Thoracic aorta (tissue), 2 donors: ENCODE measurements around the gene SYMPK. TPM values are rescaled to one million over a fixed set of nuclear protein-coding genes. Genes with fewer than 3 reads are reported as not detected.
A peak's percentile ranks its signal among the peaks of the same experiment; 100 is the strongest.

ENCODE experiments used
- ATAC-seq: fragments of 150-250 bp; one replicate; pipeline ENCODE4 v1.8.0; 2017; ENCODE audit warnings: low read depth; ENCODE audit not compliant: insufficient number of reproducible peaks, low FRiP score
- DNase-seq: peaks from one replicate; pipeline ENCODE4 v3.0.0-alpha.2; 2020; ENCODE audit warnings: low spot score
- H3K27ac ChIP-seq, 2 donors: fragments of 200-600 bp; sonication (generic); 1 replicate in 1 of 2; 2 replicates in 1 of 2; pipeline ENCODE4 v1.5.1; 2016; ENCODE audit warnings: mild to moderate bottlenecking in 2 of 2, moderate library complexity in 2 of 2
- H3K27me3 ChIP-seq: fragments of 200-600 bp; sonication (generic); replicated peaks from 2 replicates; pipeline ENCODE4 v1.6.0; 2016; ENCODE audit warnings: mild to moderate bottlenecking; ENCODE audit not compliant: insufficient read depth
- H3K36me3 ChIP-seq: fragments of 200-600 bp; sonication (generic); one replicate; pipeline ENCODE4 v1.5.1; 2016
- H3K4me1 ChIP-seq, 2 donors: fragments of 200-600 bp; sonication (generic); 1 replicate in 1 of 2; 2 replicates in 1 of 2; pipeline versions ENCODE4 v1.5.1 to v1.6.0; 2016; ENCODE audit warnings: low read depth in 2 of 2, mild to moderate bottlenecking in 1 of 2; ENCODE audit not compliant: control insufficient read depth in 1 of 2
- H3K4me3 ChIP-seq: fragments of 200-600 bp; sonication (generic); 2 replicates; pipeline ENCODE4 v1.5.1; 2016; ENCODE audit warnings: mild to moderate bottlenecking
- H3K9me3 ChIP-seq: fragments of 200-600 bp; sonication (generic); 2 replicates; pipeline ENCODE4 v1.5.1; 2016
- CTCF ChIP-seq: fragments of 200-600 bp; sonication (generic); IDR thresholded peaks from one replicate; pipeline ENCODE4 v1.5.1; 2019; ENCODE audit warnings: antibody characterized with exemption
- total RNA-seq, 2 donors: library from RNA; depleted of rRNA; stranded (reverse); fragments of >200 nt; gene quantifications; one replicate each; pipeline versions ENCODE4 v1.1.0 to v1.2.3, GENCODE V29; 2016

SYMPK gene
- total RNA-seq, 2 donors from 2014 or later = 48.8 to 84.7 TPM

GRCh38 chr19:45767410-45767880 is 95.5 kb downstream of the SYMPK start:
- DNase-seq (no peak), ATAC-seq (no peak)
- Histone ChIP-seq H3K4me3 (peak overlapping the region; percentile 98), H3K4me1 (peaks cover 31 to 50% of the 10 kb centered on the region in 2 donors), H3K36me3 (peaks cover 11% of the 10 kb centered on the region), H3K27me3 (no peaks in the 10 kb centered on the region), H3K9me3 (no peaks in the 10 kb centered on the region), H3K27ac (peak overlapping the region; percentile 94 to 98)
- no peak for TF ChIP-seq CTCF

- TF ChIP-seq CTCF = no peak
- Histone ChIP-seq H3K27me3 (no peaks in the 10 kb centered on the region), H3K27ac (peak overlapping the region; percentile 94 to 98)
These were observed 96.0 kb downstream of the SYMPK start for GRCh38 chr19:45766869-45767346.

GRCh38 chr19:45766296-45766868 is 96.6 kb downstream of the SYMPK start:
- H3K4me1 ChIP-seq = peaks cover 31 to 49% of the 10 kb centered on the region in 2 donors
- ATAC-seq = no peak
- peak overlapping the region; percentile 94 to 98 for H3K27ac ChIP-seq
- TF ChIP-seq CTCF = no peak
- peak overlapping the region; percentile 98 for H3K4me3 ChIP-seq
- DNase-seq = no peak
- H3K27me3 ChIP-seq = no peaks in the 10 kb centered on the region
- no peaks in the 10 kb centered on the region for H3K9me3 ChIP-seq
- H3K36me3 ChIP-seq = peaks cover 3% of the 10 kb centered on the region

More at GRCh38 chr19:45766869-45767346, 96.0 kb downstream of the SYMPK start:
- Histone ChIP-seq H3K4me1 (peaks cover 31 to 50% of the 10 kb centered on the region in 2 donors), H3K9me3 (no peaks in the 10 kb centered on the region), H3K36me3 (peaks cover 9% of the 10 kb centered on the region), H3K4me3 (peak overlapping the region; percentile 98)
- ATAC-seq (no peak), DNase-seq (no peak)

- Histone ChIP-seq H3K9me3 (no peaks in the 10 kb centered on the region), H3K4me3 (peak overlapping the region; percentile 98), H3K27me3 (no peaks in the 10 kb centered on the region), H3K4me1 (peaks cover 31 to 43% of the 10 kb centered on the region in 2 donors), H3K36me3 (no peaks in the 10 kb centered on the region), H3K27ac (peak overlapping the region; percentile 94 to 98)
- TF ChIP-seq CTCF = no peak
- no peak for ATAC-seq
- no peak for DNase-seq
These were observed 97.1 kb downstream of the SYMPK start for GRCh38 chr19:45765702-45766295.

Other genes starting within 250 kb of the SYMPK start
- 10 to 100 TPM; 21.7 to 34.8 TPM for gene EML2, start 223.8 kb downstream of the SYMPK start, total RNA-seq
- gene GIPR, start 194.9 kb downstream of the SYMPK start, total RNA-seq = under 1 TPM in 1 of 2 donors, not detected in 1; 0.14 TPM
- 10 to 100 TPM; 65.7 to 70.1 TPM for gene SNRPD2, start 171.2 kb downstream of the SYMPK start, total RNA-seq
- gene QPCTL, start 170.5 kb downstream of the SYMPK start, total RNA-seq = 1 to 10 TPM; 4.6 to 8.8 TPM
- gene FBXO46, start 132.3 kb downstream of the SYMPK start, total RNA-seq = 10 to 100 TPM in 1 of 2 donors, 1 to 10 TPM in 1; 9.9 to 15.0 TPM
- not detected for gene MEIOSIN, start 129.7 kb downstream of the SYMPK start, total RNA-seq
- gene SIX5, start 93.9 kb downstream of the SYMPK start, total RNA-seq = 10 to 100 TPM; 15.0 to 29.9 TPM
- 100 to 1,000 TPM; 212 to 227 TPM for gene DMPK, start 80.7 kb downstream of the SYMPK start, total RNA-seq
- 10 to 100 TPM; 79.1 to 91.1 TPM for gene DMWD, start 70.3 kb downstream of the SYMPK start, total RNA-seq
- not detected for gene RSPH6A, start 47.8 kb downstream of the SYMPK start, total RNA-seq
- not detected for gene FOXA3, start 1.2 kb upstream of the SYMPK start, total RNA-seq
- gene IRF2BP1, start 23.0 kb upstream of the SYMPK start, total RNA-seq = 10 to 100 TPM; 25.0 to 25.5 TPM
- gene MYPOP, start 39.5 kb upstream of the SYMPK start, total RNA-seq = 1 to 10 TPM; 6.1 to 8.8 TPM
- not detected for gene NANOS2, start 51.6 kb upstream of the SYMPK start, total RNA-seq
- gene NOVA2, start 110.7 kb upstream of the SYMPK start, total RNA-seq = 1 to 10 TPM; 2.6 to 6.4 TPM
- 10 to 100 TPM; 14.7 to 16.9 TPM for gene CCDC61, start 132.3 kb upstream of the SYMPK start, total RNA-seq
- gene PGLYRP1, start 159.9 kb upstream of the SYMPK start, total RNA-seq = not detected
- not detected for gene IGFL4, start 177.9 kb upstream of the SYMPK start, total RNA-seq